SK-N-SH (cell line): ENCODE data around the gene DNMT3A. TPM values are rescaled to one million over a fixed set of nuclear protein-coding genes. Genes with fewer than 3 reads are reported as not detected.

ENCODE experiments used
- CTCF ChIA-PET: fragments of 300-600, 350-600 bp; formaldehyde crosslinking; extraction: SDS; loops from one replicate; lab custom pipeline; 2021; lab: Yijun Ruan, JAX
- POLR2A ChIA-PET: fragments of 350-600 bp; sonication (Branson Sonifier 250); formaldehyde crosslinking; extraction: SDS; loops from one replicate; lab custom pipeline; 2020; ENCODE audit warnings: antibody characterized with exemption, inconsistent platforms; lab: Yijun Ruan, JAX
- DNase-seq: peaks from one replicate; pipeline ENCODE4 v3.0.0; 2012
- H2AFZ ChIP-seq: fragments of 200-600 bp; sonication (generic); 2 replicates; pipeline ENCODE4 v1.8.1; 2016; ENCODE audit warnings: antibody characterized with exemption, mild to moderate bottlenecking, low read depth
- H3F3A ChIP-seq: fragments of 200-600 bp; sonication (generic); replicated peaks from 2 replicates; pipeline ENCODE3; 2016; ENCODE audit warnings: antibody characterized with exemption, mild to moderate bottlenecking; ENCODE audit not compliant: insufficient read depth
- H3K27ac ChIP-seq, 2 experiments: fragments of 200-500 bp in 1 of 2; fragments of 200-600 bp in 1 of 2; sonication (Bioruptor generic) in 1 of 2; sonication (generic), shearing (Covaris generic) in 1 of 2; 2 replicates each; pipeline versions ENCODE4 v1.5.1 to v1.6.1; 2014 to 2016; ENCODE audit warnings: low read depth in 2 of 2, inconsistent platforms in 1 of 2, low read length in 1 of 2, mild to moderate bottlenecking in 1 of 2, mixed read lengths in 1 of 2
- H3K27me3 ChIP-seq: fragments of 200-600 bp; sonication (generic), shearing (Covaris generic); 2 replicates; pipeline ENCODE4 v1.6.1; 2016; ENCODE audit warnings: mixed run types; ENCODE audit not compliant: insufficient read depth
- H3K36me3 ChIP-seq, 2 experiments: fragments of 200-500 bp in 1 of 2; fragments of 200-600 bp in 1 of 2; sonication (Bioruptor generic) in 1 of 2; sonication (generic) in 1 of 2; replicated peaks in 1 of 2; 2 replicates each; pipeline versions ENCODE3 to v1.5.1; 2014 to 2016; ENCODE audit warnings: low read length in 1 of 2, mild to moderate bottlenecking in 1 of 2; ENCODE audit not compliant: insufficient read depth in 2 of 2, control insufficient read depth in 1 of 2
- H3K4me1 ChIP-seq, 2 experiments: fragments of 200-500 bp in 1 of 2; fragments of 200-600 bp in 1 of 2; sonication (Bioruptor generic) in 1 of 2; sonication (generic), shearing (Covaris generic) in 1 of 2; 2 replicates each; pipeline versions ENCODE4 v1.5.1 to v1.6.1; 2014 to 2016; ENCODE audit warnings: low read depth in 1 of 2, low read length in 1 of 2, mixed run types in 1 of 2; ENCODE audit not compliant: insufficient read depth in 2 of 2, control insufficient read depth in 1 of 2
- H3K4me2 ChIP-seq: fragments of 200-600 bp; sonication (generic), shearing (Covaris generic); 2 replicates; pipeline ENCODE4 v1.6.1; 2017; ENCODE audit warnings: mixed run types
- H3K4me3 ChIP-seq, 2 experiments: fragments of 200-500 bp in 1 of 2; fragments of 200-600 bp in 1 of 2; sonication (Bioruptor generic) in 1 of 2; sonication (generic), shearing (Covaris generic) in 1 of 2; 2 replicates each; pipeline versions ENCODE4 v1.5.1 to v1.8.1; 2014 to 2016; ENCODE audit warnings: low read depth in 2 of 2, inconsistent platforms in 1 of 2, low read length in 1 of 2, mild to moderate bottlenecking in 1 of 2, mixed read lengths in 1 of 2, moderate library complexity in 1 of 2
- H3K79me2 ChIP-seq: fragments of 200-600 bp; sonication (generic); 2 replicates; pipeline ENCODE4 v1.8.1; 2017; ENCODE audit warnings: mild to moderate bottlenecking; ENCODE audit not compliant: insufficient read depth
- H3K9ac ChIP-seq: fragments of 200-600 bp; sonication (generic); 2 replicates; pipeline ENCODE4 v1.6.1; 2017; ENCODE audit warnings: mixed run types
- H3K9me2 ChIP-seq: fragments of 200-600 bp; sonication (generic); 2 replicates; pipeline ENCODE4 v1.6.1; 2017; ENCODE audit warnings: mixed run types
- H3K9me3 ChIP-seq: fragments of 200-600 bp; sonication (generic); 2 replicates; pipeline ENCODE4 v1.6.1; 2017; ENCODE audit warnings: mixed run types, mild to moderate bottlenecking, moderate library complexity
- H4K20me1 ChIP-seq: fragments of 200-600 bp; sonication (generic); 2 replicates; pipeline ENCODE4 v1.6.1; 2017; ENCODE audit warnings: mild to moderate bottlenecking, mixed run types; ENCODE audit not compliant: insufficient read depth
- CHD2 ChIP-seq: fragments of 150-350 bp; IDR thresholded peaks from 2 replicates; pipeline ENCODE4 v1.6.1; 2018; ENCODE audit warnings: low read length; ENCODE audit not compliant: partially characterized antibody
- GABPA ChIP-seq: IDR thresholded peaks from 2 replicates; pipeline ENCODE4 v1.4.0; 2012; ENCODE audit warnings: low read depth, mild to moderate bottlenecking
- MXI1 ChIP-seq: IDR thresholded peaks from 2 replicates; pipeline ENCODE4 v1.6.1; 2012; ENCODE audit warnings: mild to moderate bottlenecking, low read depth, low read length, improper control_type of control experiment
- NFIC ChIP-seq: IDR thresholded peaks from 2 replicates; pipeline ENCODE4 v1.4.0; 2012; ENCODE audit warnings: borderline replicate concordance
- RCOR1 ChIP-seq: fragments of 150-350 bp; IDR thresholded peaks from 2 replicates; pipeline ENCODE4 v1.6.1; 2017; ENCODE audit warnings: antibody characterized with exemption, low read length
- WGBS: methylation state at CpG from one replicate; pipeline ENCODE4 v1.1.6; 2017; ENCODE audit warnings: low lambda C conversion rate; 5-methylcytosine and 5-hydroxymethylcytosine counted together
- polyA plus RNA-seq, 3 experiments: library from polyadenylated mRNA; depleted of rRNA; stranded (reverse); fragments of >200 nt; gene quantifications; 2 replicates each; pipeline ENCODE4 v1.2.3, GENCODE V29; 2012
- TF ChIP-seq, protein P1 (sequence below): fragments of 150-350 bp; IDR thresholded peaks from 2 replicates; pipeline ENCODE4 v1.6.1; 2017; ENCODE audit warnings: antibody characterized with exemption, low read length, low read depth, borderline replicate concordance

DNMT3A gene
- polyA plus RNA-seq, 1 of the 3 experiments (the other 2 are of a cell fraction) = 5.6 TPM

GRCh38 chr2:25341011-25341727 is 556 bp downstream of the DNMT3A start:
- Histone ChIP-seq H3K4me3 (peak overlapping the region; percentile 70 to 82; a peak in 3 of 4 replicates), H3K9ac (no peak overlapping the region), H3K4me2 (no peak overlapping the region), H3K9me3 (no peaks in the 10 kb centered on the region), H3K27ac (peak overlapping the region in 1 of 2 experiments; percentile 93; a peak in 2 of 4 replicates), H3K9me2 (no peaks in the 10 kb centered on the region), H3K79me2 (peaks cover 12% of the 10 kb centered on the region; the same call in 1 of the 2 replicates), H3F3A (no peaks in the 10 kb centered on the region), H3K4me1 (peaks cover 4 to 49% of the 10 kb centered on the region in 2 experiments; a peak in 2 of 4 replicates), H4K20me1 (peaks cover 40% of the 10 kb centered on the region)
- WGBS = 0% methylated on average over 9 of the region's 104 CpGs
- ChIA-PET CTCF (interaction anchor here (1.9 to 11.3 kb wide), 3 partner anchors 21 to 84 kb away, joined by 6 to 117 read pairs (median 18); no protein-coding TSS in a partner anchor), POLR2A (interaction anchor here (0.6 to 3.2 kb wide), 4 partner anchors 26 to 46 kb away, joined by 3 to 17 read pairs (median 3); no protein-coding TSS in a partner anchor)
- DNase-seq = peak; percentile 92
- TF ChIP-seq RCOR1 = no peak
- TF ChIP-seq CHD2 = no peak
- TF ChIP-seq, all 33 proteins: peak for 0
- Histone ChIP-seq H3K27me3 (no peaks in the 10 kb centered on the region), H3K36me3 (peaks cover 0 to 3% of the 10 kb centered on the region in 2 experiments), H2AFZ (no peak overlapping the region)

DNA sequence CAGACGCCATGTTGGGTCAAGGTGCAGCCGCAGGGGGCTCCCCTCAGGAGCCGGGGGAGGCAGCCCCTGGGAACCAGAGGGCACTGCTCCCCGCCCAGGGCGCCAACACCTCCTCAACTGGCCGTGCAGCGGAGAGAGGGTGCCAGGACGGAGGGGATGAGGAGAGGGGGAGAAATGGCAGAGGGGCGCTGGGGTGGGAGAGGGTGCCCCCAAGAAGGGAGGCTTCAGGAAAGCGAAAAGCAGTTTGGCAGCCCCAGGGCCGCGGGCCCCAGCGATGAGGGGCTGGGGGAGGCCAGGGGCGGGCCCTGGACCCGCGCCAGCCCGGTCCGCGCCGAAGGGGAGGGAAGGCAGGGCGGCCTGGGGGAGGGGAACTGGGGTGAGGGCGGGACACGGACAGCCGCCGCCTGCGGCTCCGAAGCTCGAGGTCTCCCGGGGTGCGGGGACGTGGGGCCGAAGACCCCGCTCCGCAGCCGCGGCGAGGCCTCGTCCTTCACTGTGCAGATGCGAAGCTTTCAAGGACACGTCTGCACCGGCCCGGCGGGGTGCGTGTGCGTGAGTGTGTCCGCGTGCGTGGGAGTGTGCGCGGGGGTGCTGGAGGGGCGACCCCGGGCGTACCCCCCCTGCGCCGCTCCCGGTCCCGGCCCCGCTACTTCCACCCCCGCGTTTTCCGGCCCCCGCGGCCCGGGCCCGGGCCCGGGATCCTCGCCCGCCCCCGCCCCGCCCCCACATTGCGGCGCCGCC is 1.4 kb downstream of the DNMT3A start:
- TF ChIP-seq CHD2 (peak; percentile 68), MXI1 (peak; percentile 36; the same call in 1 of the 2 replicates), GABPA (no peak), NFIC (peak; percentile 37)
- TF ChIP-seq, protein P1, sequence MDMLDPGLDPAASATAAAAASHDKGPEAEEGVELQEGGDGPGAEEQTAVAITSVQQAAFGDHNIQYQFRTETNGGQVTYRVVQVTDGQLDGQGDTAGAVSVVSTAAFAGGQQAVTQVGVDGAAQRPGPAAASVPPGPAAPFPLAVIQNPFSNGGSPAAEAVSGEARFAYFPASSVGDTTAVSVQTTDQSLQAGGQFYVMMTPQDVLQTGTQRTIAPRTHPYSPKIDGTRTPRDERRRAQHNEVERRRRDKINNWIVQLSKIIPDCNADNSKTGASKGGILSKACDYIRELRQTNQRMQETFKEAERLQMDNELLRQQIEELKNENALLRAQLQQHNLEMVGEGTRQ = no peak
- H3K27ac ChIP-seq = peak overlapping the region in 1 of 2 experiments; percentile 93; a peak in 2 of 4 replicates
- H3K79me2 ChIP-seq = peaks cover 15% of the 10 kb centered on the region; the same call in 1 of the 2 replicates
- H3F3A ChIP-seq = no peaks in the 10 kb centered on the region
- no peaks in the 10 kb centered on the region for H3K27me3 ChIP-seq
- ChIA-PET CTCF (interaction anchor here (1.0 to 11.3 kb wide), 8 partner anchors 21 to 354 kb away, joined by 3 to 117 read pairs (median 6); no protein-coding TSS in a partner anchor), POLR2A (interaction anchor here (0.6 to 3.2 kb wide), 8 partner anchors 25 to 111 kb away, joined by 3 to 17 read pairs (median 3); no protein-coding TSS in a partner anchor)
- H4K20me1 ChIP-seq = peaks cover 48% of the 10 kb centered on the region
- H3K9me3 ChIP-seq = no peaks in the 10 kb centered on the region
- H2AFZ ChIP-seq = peak overlapping the region; percentile 59; the same call in 1 of the 2 replicates
- H3K4me1 ChIP-seq = peaks cover 4 to 57% of the 10 kb centered on the region in 2 experiments; a peak in 2 of 4 replicates
- no peaks in the 10 kb centered on the region for H3K9me2 ChIP-seq
- WGBS = 28% methylated on average over 28 of the region's 73 CpGs
- H3K4me2 ChIP-seq = peak overlapping the region; percentile 92
- H3K4me3 ChIP-seq = peak overlapping the region; percentile 70 to 82
- peaks cover 0 to 3% of the 10 kb centered on the region in 2 experiments for H3K36me3 ChIP-seq
- peak; percentile 91 for DNase-seq
- peak overlapping the region; percentile 50 for H3K9ac ChIP-seq
